OCI-LY3 (cell line): ENCODE measurements around the gene GPR132.
A peak's percentile ranks its signal among the peaks of the same experiment; 100 is the strongest.

Experiments
- H2AFZ ChIP-seq: fragments of 200-600, 300-600 bp; shearing (Covaris generic); 2 replicates; pipeline ENCODE4 v1.6.0; 2014; ENCODE audit warnings: antibody characterized with exemption, low read depth, low read length
- H3K27ac ChIP-seq: fragments of 200-600, 300-600 bp; sonication (generic); 2 replicates; pipeline ENCODE4 v1.5.1; 2014; ENCODE audit warnings: mild to moderate bottlenecking, low read length, moderate library complexity, mixed read lengths
- H3K27me3 ChIP-seq: fragments of 200-600, 300-600 bp; sonication (generic); 2 replicates; pipeline ENCODE4 v1.6.1; 2014; ENCODE audit warnings: low read depth, low read length, mixed read lengths
- H3K36me3 ChIP-seq: fragments of 200-600, 300-600 bp; sonication (generic); replicated peaks from 2 replicates; pipeline ENCODE3; 2014; ENCODE audit warnings: low read depth, low read length, mixed read lengths
- H3K4me1 ChIP-seq: fragments of 300-600, 200-600 bp; sonication (generic); 2 replicates; pipeline ENCODE4 v1.6.1; 2014; ENCODE audit warnings: low read length, mixed read lengths
- H3K4me2 ChIP-seq: fragments of 200-600, 300-600 bp; sonication (generic); 2 replicates; pipeline ENCODE4 v1.6.1; 2014; ENCODE audit warnings: low read length, mixed read lengths
- H3K4me3 ChIP-seq: fragments of 300-600, 200-600 bp; sonication (generic); 2 replicates; pipeline ENCODE4 v1.5.1; 2014; ENCODE audit warnings: antibody characterized with exemption, mild to moderate bottlenecking, low read length, moderate library complexity
- H3K79me2 ChIP-seq: fragments of 300-600, 200-600 bp; shearing (Covaris generic); 2 replicates; pipeline ENCODE4 v1.6.1; 2014; ENCODE audit warnings: mild to moderate bottlenecking, low read length, mixed read lengths
- H3K9ac ChIP-seq: fragments of 300-600, 200-600 bp; shearing (Covaris generic); 2 replicates; pipeline ENCODE4 v1.6.0; 2014; ENCODE audit warnings: mild to moderate bottlenecking, low read length, moderate library complexity
- H3K9me3 ChIP-seq: fragments of 200-600, 300-600 bp; shearing (Covaris generic); 2 replicates; pipeline ENCODE4 v1.6.1; 2014; ENCODE audit warnings: low read length, mixed read lengths; ENCODE audit not compliant: insufficient read depth
- H4K20me1 ChIP-seq: fragments of 200-600, 300-600 bp; sonication (generic); 2 replicates; pipeline ENCODE4 v1.6.1; 2016; ENCODE audit warnings: low read length, mixed read lengths; ENCODE audit not compliant: insufficient read depth
- EZH2phosphoT487 ChIP-seq: fragments of 200-600 bp; shearing (Covaris generic); IDR thresholded peaks from 2 replicates; pipeline ENCODE4 v1.6.1; 2018; ENCODE audit warnings: antibody characterized with exemption, mixed run types, low read depth
- TF ChIP-seq, protein P1 (sequence below): fragments of 200-600, 300-600 bp; sonication (generic); IDR thresholded peaks from 2 replicates; pipeline ENCODE4 v1.5.1; 2014; ENCODE audit warnings: antibody characterized with exemption, low read length, low read depth

GPR132 gene

DNA sequence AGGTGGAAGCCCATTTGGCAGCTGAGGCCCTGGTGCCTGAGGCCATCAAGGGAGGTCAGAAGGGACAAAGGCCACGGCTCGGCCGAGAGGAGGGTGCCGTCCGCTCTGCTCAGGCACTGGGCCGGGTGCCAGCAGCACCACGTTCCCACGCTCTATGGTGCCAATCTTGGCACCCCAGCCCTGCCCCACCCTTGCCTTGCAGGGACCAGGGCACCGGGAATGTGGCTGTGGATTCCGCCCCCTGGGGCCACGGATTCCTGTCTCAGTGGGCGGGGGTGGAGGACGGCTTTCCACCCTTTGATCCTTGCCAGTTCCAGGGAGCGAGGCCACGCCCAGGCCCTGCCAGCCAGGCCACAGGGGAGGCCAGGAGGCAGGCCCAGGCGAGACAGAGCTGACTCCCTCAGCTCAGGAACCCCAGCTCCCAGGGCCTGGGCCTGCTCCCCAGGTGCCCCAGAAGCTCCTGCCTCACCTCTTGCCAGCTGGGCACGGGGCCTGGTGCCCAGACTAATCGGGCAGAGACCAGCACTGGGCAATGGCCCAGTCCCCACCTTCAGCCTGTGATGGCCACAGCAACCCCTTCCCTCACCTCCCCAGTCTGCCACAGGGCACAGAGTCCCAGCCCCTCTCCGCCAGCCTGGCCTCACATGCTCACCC, 26.4 kb upstream of the GPR132 start:
- Histone ChIP-seq H3K27me3 (no peaks in the 10 kb centered on the region), H3K36me3 (no peaks in the 10 kb centered on the region), H4K20me1 (peaks cover 5% of the 10 kb centered on the region; the same call in 1 of the 2 replicates), H3K9me3 (no peaks in the 10 kb centered on the region), H3K4me3 (peak overlapping the region; percentile 99; the same call in 1 of the 2 replicates), H3K4me1 (peaks cover 26% of the 10 kb centered on the region), H2AFZ (no peak overlapping the region), H3K9ac (peak overlapping the region; percentile 100; the same call in 1 of the 2 replicates), H3K4me2 (peak overlapping the region; percentile 66), H3K27ac (no peak overlapping the region), H3K79me2 (no peaks in the 10 kb centered on the region; the same call in 1 of the 2 replicates)
- no peak for TF ChIP-seq EZH2phosphoT487
- TF ChIP-seq, protein P1, sequence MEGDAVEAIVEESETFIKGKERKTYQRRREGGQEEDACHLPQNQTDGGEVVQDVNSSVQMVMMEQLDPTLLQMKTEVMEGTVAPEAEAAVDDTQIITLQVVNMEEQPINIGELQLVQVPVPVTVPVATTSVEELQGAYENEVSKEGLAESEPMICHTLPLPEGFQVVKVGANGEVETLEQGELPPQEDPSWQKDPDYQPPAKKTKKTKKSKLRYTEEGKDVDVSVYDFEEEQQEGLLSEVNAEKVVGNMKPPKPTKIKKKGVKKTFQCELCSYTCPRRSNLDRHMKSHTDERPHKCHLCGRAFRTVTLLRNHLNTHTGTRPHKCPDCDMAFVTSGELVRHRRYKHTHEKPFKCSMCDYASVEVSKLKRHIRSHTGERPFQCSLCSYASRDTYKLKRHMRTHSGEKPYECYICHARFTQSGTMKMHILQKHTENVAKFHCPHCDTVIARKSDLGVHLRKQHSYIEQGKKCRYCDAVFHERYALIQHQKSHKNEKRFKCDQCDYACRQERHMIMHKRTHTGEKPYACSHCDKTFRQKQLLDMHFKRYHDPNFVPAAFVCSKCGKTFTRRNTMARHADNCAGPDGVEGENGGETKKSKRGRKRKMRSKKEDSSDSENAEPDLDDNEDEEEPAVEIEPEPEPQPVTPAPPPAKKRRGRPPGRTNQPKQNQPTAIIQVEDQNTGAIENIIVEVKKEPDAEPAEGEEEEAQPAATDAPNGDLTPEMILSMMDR, result no peak

DNA sequence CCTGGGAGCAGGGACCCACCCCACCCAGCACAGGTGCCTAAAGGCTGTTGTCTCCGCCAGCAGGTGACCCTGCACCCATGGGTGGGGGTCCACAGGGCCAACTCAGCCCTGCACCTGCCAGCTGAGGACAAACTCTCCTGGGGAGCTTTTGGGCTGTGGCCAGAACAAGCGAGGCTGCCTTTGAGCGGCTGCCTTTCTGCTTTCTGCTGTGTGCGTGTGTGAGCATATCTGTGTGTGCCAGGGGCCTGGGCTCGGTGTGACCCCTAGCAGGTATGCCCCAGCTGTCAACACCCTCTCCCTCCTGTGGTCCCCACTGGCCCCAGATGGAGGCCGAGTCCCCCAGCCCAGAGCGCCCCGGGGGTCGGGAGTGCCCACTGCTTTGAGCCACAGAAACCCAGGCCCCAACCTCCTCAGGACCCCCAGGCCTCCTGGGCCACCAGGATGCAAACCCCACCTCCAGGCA, 25.9 kb upstream of the GPR132 start:
- Histone ChIP-seq H3K4me1 (peaks cover 32% of the 10 kb centered on the region), H3K27me3 (no peaks in the 10 kb centered on the region), H3K9me3 (no peaks in the 10 kb centered on the region), H3K4me2 (peak overlapping the region; percentile 7; the same call in 1 of the 2 replicates), H3K27ac (no peak overlapping the region), H3K4me3 (no peak overlapping the region), H2AFZ (no peak overlapping the region), H3K9ac (no peak overlapping the region), H4K20me1 (peaks cover 5% of the 10 kb centered on the region; the same call in 1 of the 2 replicates), H3K79me2 (no peaks in the 10 kb centered on the region; the same call in 1 of the 2 replicates), H3K36me3 (no peaks in the 10 kb centered on the region)
- TF ChIP-seq EZH2phosphoT487, result no peak
- TF ChIP-seq, protein P1, result no peak

DNA sequence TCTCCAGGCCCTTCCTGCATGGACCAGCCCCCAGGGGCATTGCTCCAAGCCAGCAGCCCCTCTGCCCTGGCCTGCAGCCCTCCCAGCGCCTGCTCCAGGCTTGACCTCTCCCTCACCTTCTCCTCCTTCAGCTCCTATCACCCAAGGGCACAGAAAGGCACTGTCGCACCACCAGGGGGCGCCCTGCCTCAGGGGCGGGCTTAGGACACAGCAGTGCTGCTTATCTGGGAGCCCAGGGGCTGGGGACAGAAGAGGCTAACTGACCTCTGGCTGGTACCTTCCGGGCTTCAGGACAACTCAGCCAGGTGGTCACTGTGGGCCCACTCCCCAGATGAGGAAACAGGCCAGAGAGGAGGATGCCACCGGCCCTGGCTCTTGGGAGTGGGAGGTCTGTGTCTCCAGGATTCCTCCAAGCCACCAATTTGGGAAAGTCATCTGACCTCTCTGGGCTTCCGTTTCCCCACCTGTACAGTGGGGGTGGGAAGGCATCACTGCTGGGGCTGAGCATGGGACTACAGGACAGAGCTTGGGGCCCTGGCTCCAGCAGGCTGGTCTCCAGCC, 25.3 kb upstream of the GPR132 start:
- peak overlapping the region; percentile 7; the same call in 1 of the 2 replicates for H3K4me2 ChIP-seq
- H3K9me3 ChIP-seq, result no peaks in the 10 kb centered on the region
- no peaks in the 10 kb centered on the region for H3K36me3 ChIP-seq
- H2AFZ ChIP-seq, result no peak overlapping the region
- no peak for TF ChIP-seq EZH2phosphoT487
- TF ChIP-seq, protein P1, result peak; percentile 94
- no peak overlapping the region for H3K27ac ChIP-seq
- no peak overlapping the region for H3K9ac ChIP-seq
- H3K79me2 ChIP-seq, result no peaks in the 10 kb centered on the region; the same call in 1 of the 2 replicates
- H4K20me1 ChIP-seq, result peaks cover 5% of the 10 kb centered on the region; the same call in 1 of the 2 replicates
- peaks cover 37% of the 10 kb centered on the region for H3K4me1 ChIP-seq
- H3K27me3 ChIP-seq, result no peaks in the 10 kb centered on the region
- H3K4me3 ChIP-seq, result no peak overlapping the region

DNA sequence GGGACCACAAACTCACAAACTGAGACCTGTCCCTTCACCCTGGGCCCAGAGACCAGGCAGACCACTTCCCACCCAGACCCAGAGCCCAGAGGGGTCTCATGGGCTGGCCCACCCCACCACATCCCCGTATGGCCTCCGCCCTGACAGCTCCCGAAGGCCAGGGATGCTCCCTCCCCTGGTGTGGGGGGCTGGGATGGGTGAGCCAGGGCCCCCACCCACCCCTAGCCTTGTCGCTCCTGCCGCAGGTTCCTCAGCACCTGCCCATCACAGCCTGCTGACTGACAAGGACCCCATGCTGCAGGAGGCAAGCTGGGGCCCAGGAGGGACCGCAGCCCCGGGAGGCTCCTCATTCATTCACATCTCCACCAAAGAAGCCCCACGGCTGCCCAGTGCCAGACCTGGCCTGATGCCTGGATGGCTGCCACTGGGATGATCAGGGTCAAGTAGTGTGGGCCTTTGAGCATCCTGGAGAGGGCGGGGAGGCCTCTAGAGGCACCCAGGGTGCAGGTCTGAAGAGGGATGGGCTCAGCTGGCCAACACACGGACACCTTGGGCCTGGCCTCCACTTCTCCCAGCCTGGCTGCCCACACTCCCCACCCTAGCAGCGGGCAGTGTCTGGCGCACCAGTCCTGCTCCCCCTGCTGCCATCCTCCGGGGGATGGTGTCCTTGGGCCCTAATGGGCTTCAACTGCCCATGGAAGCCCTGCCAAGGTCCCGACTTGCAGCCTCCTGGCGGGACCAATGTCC, 24.7 kb upstream of the GPR132 start:
- Histone ChIP-seq H3K9ac (no peak overlapping the region), H3K4me1 (peaks cover 41% of the 10 kb centered on the region), H2AFZ (no peak overlapping the region), H3K9me3 (no peaks in the 10 kb centered on the region), H3K27me3 (no peaks in the 10 kb centered on the region), H4K20me1 (peaks cover 5% of the 10 kb centered on the region; the same call in 1 of the 2 replicates), H3K27ac (no peak overlapping the region), H3K4me2 (no peak overlapping the region), H3K79me2 (no peaks in the 10 kb centered on the region; the same call in 1 of the 2 replicates), H3K36me3 (no peaks in the 10 kb centered on the region), H3K4me3 (no peak overlapping the region)
- TF ChIP-seq EZH2phosphoT487, result no peak
- TF ChIP-seq, protein P1, result no peak
